Ishikawa (cell line): ENCODE measurements around the gene LNX2.

ENCODE experiments used
- CEBPB ChIP-seq: IDR thresholded peaks from 2 replicates; pipeline ENCODE4 v1.6.1; 2012
- CREB1 ChIP-seq: IDR thresholded peaks from 2 replicates; pipeline ENCODE4 v1.6.1; 2012; ENCODE audit warnings: low read depth
- EGR1 ChIP-seq: IDR thresholded peaks from 2 replicates; pipeline ENCODE4 v1.6.1; 2012
- EP300 ChIP-seq: IDR thresholded peaks from 2 replicates; pipeline ENCODE4 v1.6.1; 2012; ENCODE audit warnings: borderline replicate concordance
- FOXM1 ChIP-seq: IDR thresholded peaks from 2 replicates; pipeline ENCODE4 v1.6.1; 2012; ENCODE audit warnings: low read depth, borderline replicate concordance
- NFIC ChIP-seq: IDR thresholded peaks from 2 replicates; pipeline ENCODE4 v1.6.1; 2012
- RAD21 ChIP-seq: IDR thresholded peaks from 2 replicates; pipeline ENCODE4 v1.6.1; 2012; ENCODE audit warnings: low read depth
- TAF1 ChIP-seq: IDR thresholded peaks from 2 replicates; pipeline ENCODE4 v1.6.1; 2012; ENCODE audit warnings: low read depth, mild to moderate bottlenecking
- TCF12 ChIP-seq: IDR thresholded peaks from 2 replicates; pipeline ENCODE4 v1.6.1; 2012; ENCODE audit warnings: low read depth
- TEAD4 ChIP-seq: IDR thresholded peaks from 2 replicates; pipeline ENCODE4 v1.6.1; 2012
- USF1 ChIP-seq: IDR thresholded peaks from 2 replicates; pipeline ENCODE4 v1.6.1; 2012
- YY1 ChIP-seq: IDR thresholded peaks from 2 replicates; pipeline ENCODE4 v1.6.1; 2012; ENCODE audit warnings: low read depth
- ZBTB7A ChIP-seq: IDR thresholded peaks from 2 replicates; pipeline ENCODE4 v1.6.1; 2012; ENCODE audit warnings: low read depth
- TF ChIP-seq, protein P1 (sequence below): IDR thresholded peaks from 2 replicates; pipeline ENCODE4 v1.6.1; 2012; ENCODE audit warnings: low read depth, mild to moderate bottlenecking
- TF ChIP-seq, protein P2 (sequence below): IDR thresholded peaks from 2 replicates; pipeline ENCODE4 v1.6.1; 2012

The LNX2 gene

DNA sequence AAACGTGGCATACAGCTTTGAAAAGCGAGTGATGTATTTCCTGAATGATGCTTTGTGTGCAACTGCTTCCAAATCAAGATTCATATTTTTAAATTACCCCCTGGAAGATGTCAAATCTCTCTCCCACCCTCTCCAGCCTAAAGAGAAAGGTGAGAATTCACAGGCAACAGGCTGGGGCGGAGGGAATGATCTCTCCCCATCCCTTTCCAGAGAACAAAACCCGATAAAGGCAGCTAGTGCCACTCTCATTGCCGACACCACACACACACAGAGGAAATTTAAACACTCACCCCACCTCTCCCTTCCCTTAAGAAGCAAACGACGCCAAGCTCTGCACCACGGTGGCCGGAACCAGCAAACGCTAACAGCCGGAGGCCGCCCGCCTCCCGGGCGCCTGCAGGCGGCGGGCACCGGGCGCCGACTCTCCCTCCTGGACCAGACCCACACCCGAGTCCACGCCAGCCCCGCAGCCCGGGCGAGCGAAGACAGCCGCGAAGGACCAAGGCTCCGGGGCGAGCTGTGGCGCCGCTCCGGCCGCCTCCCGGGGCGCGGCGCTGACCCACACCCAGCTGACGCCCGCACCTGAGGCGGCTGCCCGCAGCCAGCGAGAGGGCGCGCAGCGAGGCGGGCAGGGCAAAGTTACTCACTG lies 477 bp downstream of the LNX2 start:
- TF ChIP-seq TAF1 (no peak), RAD21 (no peak), CEBPB (no peak), EP300 (no peak), NFIC (no peak), USF1 (no peak)
- TF ChIP-seq, protein P1, sequence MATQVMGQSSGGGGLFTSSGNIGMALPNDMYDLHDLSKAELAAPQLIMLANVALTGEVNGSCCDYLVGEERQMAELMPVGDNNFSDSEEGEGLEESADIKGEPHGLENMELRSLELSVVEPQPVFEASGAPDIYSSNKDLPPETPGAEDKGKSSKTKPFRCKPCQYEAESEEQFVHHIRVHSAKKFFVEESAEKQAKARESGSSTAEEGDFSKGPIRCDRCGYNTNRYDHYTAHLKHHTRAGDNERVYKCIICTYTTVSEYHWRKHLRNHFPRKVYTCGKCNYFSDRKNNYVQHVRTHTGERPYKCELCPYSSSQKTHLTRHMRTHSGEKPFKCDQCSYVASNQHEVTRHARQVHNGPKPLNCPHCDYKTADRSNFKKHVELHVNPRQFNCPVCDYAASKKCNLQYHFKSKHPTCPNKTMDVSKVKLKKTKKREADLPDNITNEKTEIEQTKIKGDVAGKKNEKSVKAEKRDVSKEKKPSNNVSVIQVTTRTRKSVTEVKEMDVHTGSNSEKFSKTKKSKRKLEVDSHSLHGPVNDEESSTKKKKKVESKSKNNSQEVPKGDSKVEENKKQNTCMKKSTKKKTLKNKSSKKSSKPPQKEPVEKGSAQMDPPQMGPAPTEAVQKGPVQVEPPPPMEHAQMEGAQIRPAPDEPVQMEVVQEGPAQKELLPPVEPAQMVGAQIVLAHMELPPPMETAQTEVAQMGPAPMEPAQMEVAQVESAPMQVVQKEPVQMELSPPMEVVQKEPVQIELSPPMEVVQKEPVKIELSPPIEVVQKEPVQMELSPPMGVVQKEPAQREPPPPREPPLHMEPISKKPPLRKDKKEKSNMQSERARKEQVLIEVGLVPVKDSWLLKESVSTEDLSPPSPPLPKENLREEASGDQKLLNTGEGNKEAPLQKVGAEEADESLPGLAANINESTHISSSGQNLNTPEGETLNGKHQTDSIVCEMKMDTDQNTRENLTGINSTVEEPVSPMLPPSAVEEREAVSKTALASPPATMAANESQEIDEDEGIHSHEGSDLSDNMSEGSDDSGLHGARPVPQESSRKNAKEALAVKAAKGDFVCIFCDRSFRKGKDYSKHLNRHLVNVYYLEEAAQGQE: no peak

GRCh38 chr13:27619093-27619727 lies 1.1 kb downstream of the LNX2 start:
- TF ChIP-seq NFIC: no peak
- no peak for TF ChIP-seq YY1
- TF ChIP-seq, protein P1: no peak
- TF ChIP-seq EGR1: no peak
- no peak for TF ChIP-seq TEAD4
- no peak for TF ChIP-seq TCF12
- TF ChIP-seq ZBTB7A: no peak
- no peak for TF ChIP-seq RAD21
- TF ChIP-seq, protein P2, sequence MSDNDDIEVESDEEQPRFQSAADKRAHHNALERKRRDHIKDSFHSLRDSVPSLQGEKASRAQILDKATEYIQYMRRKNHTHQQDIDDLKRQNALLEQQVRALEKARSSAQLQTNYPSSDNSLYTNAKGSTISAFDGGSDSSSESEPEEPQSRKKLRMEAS: no peak
- TF ChIP-seq USF1: no peak
- no peak for TF ChIP-seq FOXM1

- TF ChIP-seq EGR1 (no peak), ZBTB7A (no peak), FOXM1 (no peak), NFIC (no peak), RAD21 (no peak), CEBPB (no peak), TEAD4 (no peak), TCF12 (no peak), USF1 (no peak), YY1 (no peak), TAF1 (no peak), EP300 (no peak), CREB1 (no peak)
- TF ChIP-seq, protein P2: no peak
- TF ChIP-seq, protein P1: no peak
Observed at GRCh38 chr13:27617881-27618321, 2.4 kb downstream of the LNX2 start.

DNA sequence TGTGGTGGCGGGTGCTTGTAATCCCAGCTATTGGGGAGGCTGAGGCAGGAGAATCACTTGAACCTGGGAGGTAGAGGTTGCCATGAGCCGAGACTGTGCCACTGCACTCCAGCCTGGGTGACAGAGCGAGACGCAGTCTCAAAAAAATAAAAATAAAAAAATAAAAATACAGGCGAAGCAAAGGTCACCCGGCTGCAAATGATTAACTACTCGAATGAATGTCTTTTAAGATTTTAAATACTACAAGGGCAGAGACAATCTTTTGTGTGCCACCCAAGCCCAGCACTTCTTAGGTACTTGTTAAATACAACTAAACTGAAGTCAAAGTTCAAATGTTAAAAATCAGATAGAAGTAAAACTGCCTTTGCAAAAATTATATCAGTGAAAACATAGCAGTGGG lies 6.7 kb downstream of the LNX2 start:
- no peak for TF ChIP-seq TCF12
- no peak for TF ChIP-seq FOXM1
- no peak for TF ChIP-seq NFIC
- TF ChIP-seq, protein P2: no peak
- TF ChIP-seq TEAD4: no peak
- no peak for TF ChIP-seq TAF1
- TF ChIP-seq, protein P1: no peak
- no peak for TF ChIP-seq USF1
- no peak for TF ChIP-seq ZBTB7A
- no peak for TF ChIP-seq EP300
- no peak for TF ChIP-seq RAD21
- no peak for TF ChIP-seq EGR1
- TF ChIP-seq CREB1: no peak
